CD14-positive monocyte (primary cell): ENCODE measurements around the gene TSPAN12. TPM values are rescaled to one million over a fixed set of nuclear protein-coding genes. Genes with fewer than 3 reads are reported as not detected.

Experiments used
- DNase-seq, 3 donors: peaks; one replicate each; pipeline ENCODE4 v3.0.0-alpha.2; 2011 to 2022
- H2AFZ ChIP-seq: 2 replicates; pipeline ENCODE4 v1.6.0; 2012; ENCODE audit warnings: mild to moderate bottlenecking, low read depth, low read length, inconsistent platforms; ENCODE audit not compliant: insufficient read depth, poor library complexity, severe bottlenecking
- H3K27ac ChIP-seq, 2 donors: 1 replicate in 1 of 2; 2 replicates in 1 of 2; pipeline ENCODE4 v1.5.1; 2012 to 2013; ENCODE audit warnings: low read length in 2 of 2, control low read depth in 1 of 2, inconsistent platforms in 1 of 2, low read depth in 1 of 2, mild to moderate bottlenecking in 1 of 2
- H3K27me3 ChIP-seq, 2 donors: one replicate each; pipeline versions ENCODE4 v1.6.0 to v1.6.1; 2011 to 2013; ENCODE audit warnings: low read length in 2 of 2; ENCODE audit not compliant: control insufficient read depth in 2 of 2, insufficient read depth in 2 of 2
- H3K36me3 ChIP-seq, 2 donors: replicated peaks in 1 of 2; 1 replicate in 1 of 2; 2 replicates in 1 of 2; pipeline versions ENCODE4 v1.5.1 to v1.6.1; 2012 to 2013; ENCODE audit warnings: low read length in 2 of 2, control low read depth in 1 of 2, inconsistent platforms in 1 of 2, mild to moderate bottlenecking in 1 of 2; ENCODE audit not compliant: insufficient read depth in 2 of 2, control insufficient read depth in 1 of 2
- H3K4me1 ChIP-seq, 2 donors: 1 replicate in 1 of 2; 2 replicates in 1 of 2; pipeline versions ENCODE4 v1.5.1 to v1.6.1; 2012 to 2013; ENCODE audit warnings: low read length in 2 of 2, control low read depth in 1 of 2, inconsistent platforms in 1 of 2, mild to moderate bottlenecking in 1 of 2, moderate library complexity in 1 of 2; ENCODE audit not compliant: insufficient read depth in 2 of 2, control insufficient read depth in 1 of 2
- H3K4me2 ChIP-seq: replicated peaks from 2 replicates; pipeline ENCODE3; 2012; ENCODE audit warnings: low read length, moderate library complexity, mild to moderate bottlenecking; ENCODE audit not compliant: poor library complexity, severe bottlenecking; ENCODE audit errors: extremely low read depth
- H3K4me3 ChIP-seq, 3 experiments: fragments of 200-600 bp in 1 of 3; sonication (generic) in 1 of 3; replicated peaks in 1 of 3; 1 replicate in 2 of 3; 2 replicates in 1 of 3; pipeline ENCODE4 v1.5.1; 2011 to 2013; ENCODE audit warnings: low read length in 3 of 3, mild to moderate bottlenecking in 3 of 3, control low read depth in 2 of 3, low read depth in 2 of 3, inconsistent platforms in 1 of 3, moderate library complexity in 1 of 3
- H3K79me2 ChIP-seq: 2 replicates; pipeline ENCODE4 v1.6.0; 2012; ENCODE audit warnings: mild to moderate bottlenecking, control low read depth, inconsistent platforms, low read length, moderate library complexity; ENCODE audit not compliant: insufficient read depth
- H3K9ac ChIP-seq: 2 replicates; pipeline ENCODE4 v1.6.0; 2017; ENCODE audit warnings: low read length, mild to moderate bottlenecking; ENCODE audit not compliant: insufficient read depth, poor library complexity, severe bottlenecking
- H3K9me3 ChIP-seq, 2 donors: replicated peaks in 1 of 2; 1 replicate in 1 of 2; 2 replicates in 1 of 2; pipeline versions ENCODE4 v1.5.1 to v1.6.1; 2012 to 2013; ENCODE audit warnings: low read length in 2 of 2, control low read depth in 1 of 2; ENCODE audit not compliant: control insufficient read depth in 1 of 2, insufficient read depth in 1 of 2
- H4K20me1 ChIP-seq: 2 replicates; pipeline ENCODE4 v1.6.0; 2012; ENCODE audit warnings: mild to moderate bottlenecking, low read length, control low read depth, moderate library complexity; ENCODE audit not compliant: insufficient read depth
- H3K27ac Mint-ChIP-seq, 7 donors: one replicate each; pipeline ENCODE4 v1.8.0; 2020; ENCODE audit warnings: mild to moderate bottlenecking in 7 of 7, mixed read lengths in 7 of 7, moderate library complexity in 6 of 7, inconsistent platforms in 2 of 7
- H3K27me3 Mint-ChIP-seq, 3 donors: one replicate each; pipeline ENCODE4 v1.8.0; 2021 to 2022; ENCODE audit warnings: low read depth in 3 of 3, mild to moderate bottlenecking in 3 of 3, mixed read lengths in 3 of 3, moderate library complexity in 3 of 3, inconsistent platforms in 1 of 3
- H3K36me3 Mint-ChIP-seq, 2 donors: one replicate each; pipeline ENCODE4 v1.8.0; 2020; ENCODE audit warnings: mixed read lengths in 2 of 2, inconsistent platforms in 1 of 2, mild to moderate bottlenecking in 1 of 2
- H3K4me1 Mint-ChIP-seq: one replicate; pipeline ENCODE4 v1.8.0; 2020; ENCODE audit warnings: mild to moderate bottlenecking, mixed read lengths
- H3K4me3 Mint-ChIP-seq, 2 donors: one replicate each; pipeline ENCODE4 v1.8.0; 2020; ENCODE audit warnings: mild to moderate bottlenecking in 2 of 2, mixed read lengths in 2 of 2, moderate library complexity in 1 of 2
- H3K9me3 Mint-ChIP-seq, 7 donors: one replicate each; pipeline ENCODE4 v1.8.0; 2020 to 2022; ENCODE audit warnings: mixed read lengths in 7 of 7, mild to moderate bottlenecking in 6 of 7, moderate library complexity in 6 of 7, inconsistent platforms in 2 of 7
- CTCF ChIP-seq: fragments of 200-600 bp; IDR thresholded peaks from one replicate; pipeline ENCODE4 v1.8.0; 2022; ENCODE audit warnings: antibody characterized with exemption, mild to moderate bottlenecking
- WGBS: methylation state at CpG from one replicate; pipeline ENCODE4 v1.1.5; 2013; ENCODE audit warnings: missing lambda C conversion rate; ENCODE audit not compliant: insufficient coverage; 5-methylcytosine and 5-hydroxymethylcytosine counted together
- intact Hi-C, 2 donors: fragments of 100-400 bp; cut with micrococcal nuclease; formaldehyde crosslinking; loops; one replicate each; pipeline versions ENCODE4 v1.15.0 to v1.15.1; 2023
- polyA plus RNA-seq, 3 donors: library from polyadenylated mRNA; depleted of rRNA in 1 of 3; unstranded in 2 of 3; stranded (reverse) in 1 of 3; fragments of 300-500 nt in 2 of 3; fragments of >200 nt in 1 of 3; fragmentation: Illumina TruSeq in 2 of 3; gene quantifications; 1 replicate in 2 of 3; 2 replicates in 1 of 3; pipeline ENCODE4 v1.2.3, GENCODE V29; 2012 to 2021

The TSPAN12 gene
- polyA plus RNA-seq, 3 donors, result not detected

- no peaks in the 10 kb centered on the region for H3K4me1 Mint-ChIP-seq
- 88% methylated on average over 1 of the region's 1 CpG for WGBS
- H3K36me3 Mint-ChIP-seq, result no peaks in the 10 kb centered on the region
Measured at GRCh38 chr7:120785095-120785494, 72.8 kb downstream of the TSPAN12 start.

GRCh38 chr7:120783721-120784120 is 74.2 kb downstream of the TSPAN12 start:
- no peaks in the 10 kb centered on the region for H3K9me3 ChIP-seq
- H3K27me3 ChIP-seq, result no peaks in the 10 kb centered on the region
- Mint-ChIP-seq H3K4me3 (no peak overlapping the region), H3K27me3 (peaks cover 0 to 1% (median 0%) of the 10 kb centered on the region in 3 donors), H3K36me3 (no peaks in the 10 kb centered on the region), H3K27ac (no peak overlapping the region), H3K4me1 (no peaks in the 10 kb centered on the region), H3K9me3 (no peaks in the 10 kb centered on the region)
- no CpG with 5 or more reads among the region's 5 CpGs for WGBS
- H4K20me1 ChIP-seq, result no peaks in the 10 kb centered on the region
- H3K4me3 ChIP-seq, result no peak overlapping the region
- no peaks in the 10 kb centered on the region for H3K4me1 ChIP-seq
- H3K9ac ChIP-seq, result no peak overlapping the region
- intact Hi-C loops, result no loop called here
- H3K79me2 ChIP-seq, result no peaks in the 10 kb centered on the region
- H3K4me2 ChIP-seq, result no peak overlapping the region
- H2AFZ ChIP-seq, result no peak overlapping the region
- no peak overlapping the region for H3K27ac ChIP-seq
- no peaks in the 10 kb centered on the region for H3K36me3 ChIP-seq
- no peak for TF ChIP-seq CTCF
- DNase-seq, result no peak

More at GRCh38 chr7:120785095-120785494, 72.8 kb downstream of the TSPAN12 start:
- Histone ChIP-seq H3K4me1 (no peaks in the 10 kb centered on the region), H3K4me2 (no peak overlapping the region), H3K79me2 (no peaks in the 10 kb centered on the region), H3K4me3 (no peak overlapping the region), H3K36me3 (no peaks in the 10 kb centered on the region), H3K9ac (no peak overlapping the region), H3K9me3 (no peaks in the 10 kb centered on the region), H4K20me1 (no peaks in the 10 kb centered on the region), H2AFZ (no peak overlapping the region), H3K27ac (no peak overlapping the region), H3K27me3 (no peaks in the 10 kb centered on the region)
- TF ChIP-seq CTCF, result no peak
- no peak for DNase-seq
- no peak overlapping the region for H3K27ac Mint-ChIP-seq
- no peak overlapping the region for H3K4me3 Mint-ChIP-seq
- H3K9me3 Mint-ChIP-seq, result no peaks in the 10 kb centered on the region
- H3K27me3 Mint-ChIP-seq, result peaks cover 0 to 2% (median 1%) of the 10 kb centered on the region in 3 donors
- intact Hi-C loops, result no loop called here
